GM15510 (cell line): Measurements from ENCODE around the gene CACNA1C.

Source experiments
- POLR2A ChIP-seq: IDR thresholded peaks from 3 replicates; pipeline ENCODE4 v1.6.1; 2011; ENCODE audit warnings: borderline replicate concordance; ENCODE audit not compliant: insufficient read length; ENCODE audit errors: extremely low read depth

Gene CACNA1C

DNA sequence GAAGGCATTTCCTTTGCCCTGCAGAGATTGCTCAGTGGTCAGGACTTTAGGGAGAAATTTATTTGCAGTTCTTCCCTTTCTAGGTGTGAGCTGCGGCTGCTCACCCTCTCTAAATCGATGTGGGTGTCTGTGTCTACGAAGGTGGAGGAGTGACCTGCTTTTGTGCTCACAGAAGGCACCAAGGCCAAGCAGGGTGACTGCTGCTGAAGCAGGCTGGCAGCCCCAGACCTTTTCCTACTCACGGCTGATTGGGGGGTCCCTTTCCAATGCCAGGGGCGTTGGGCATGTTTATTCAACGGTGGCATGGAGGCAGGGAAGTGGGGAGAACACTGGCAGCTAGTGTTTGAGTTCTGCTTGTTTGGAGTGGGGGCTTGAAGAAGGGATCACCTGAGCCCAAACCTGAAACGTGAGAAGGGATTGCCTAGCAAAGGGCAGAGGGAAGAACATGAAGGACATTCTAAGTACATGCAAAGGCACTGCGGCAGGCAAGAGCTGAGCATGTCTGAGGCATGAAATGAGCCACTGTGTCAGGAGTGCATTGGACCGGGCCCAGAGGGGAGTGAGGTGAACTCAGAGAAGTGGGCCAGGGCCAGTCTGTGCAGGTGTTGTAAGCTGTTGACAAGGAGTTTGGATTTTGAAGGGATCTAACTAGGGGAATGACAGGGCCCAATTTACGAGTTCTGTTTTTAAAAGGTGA is 56.3 kb downstream of the CACNA1C start:
- TF ChIP-seq POLR2A, result no peak

- no peak for TF ChIP-seq POLR2A
Observed at GRCh38 chr12:2110127-2110526, 57.3 kb downstream of the CACNA1C start.

DNA sequence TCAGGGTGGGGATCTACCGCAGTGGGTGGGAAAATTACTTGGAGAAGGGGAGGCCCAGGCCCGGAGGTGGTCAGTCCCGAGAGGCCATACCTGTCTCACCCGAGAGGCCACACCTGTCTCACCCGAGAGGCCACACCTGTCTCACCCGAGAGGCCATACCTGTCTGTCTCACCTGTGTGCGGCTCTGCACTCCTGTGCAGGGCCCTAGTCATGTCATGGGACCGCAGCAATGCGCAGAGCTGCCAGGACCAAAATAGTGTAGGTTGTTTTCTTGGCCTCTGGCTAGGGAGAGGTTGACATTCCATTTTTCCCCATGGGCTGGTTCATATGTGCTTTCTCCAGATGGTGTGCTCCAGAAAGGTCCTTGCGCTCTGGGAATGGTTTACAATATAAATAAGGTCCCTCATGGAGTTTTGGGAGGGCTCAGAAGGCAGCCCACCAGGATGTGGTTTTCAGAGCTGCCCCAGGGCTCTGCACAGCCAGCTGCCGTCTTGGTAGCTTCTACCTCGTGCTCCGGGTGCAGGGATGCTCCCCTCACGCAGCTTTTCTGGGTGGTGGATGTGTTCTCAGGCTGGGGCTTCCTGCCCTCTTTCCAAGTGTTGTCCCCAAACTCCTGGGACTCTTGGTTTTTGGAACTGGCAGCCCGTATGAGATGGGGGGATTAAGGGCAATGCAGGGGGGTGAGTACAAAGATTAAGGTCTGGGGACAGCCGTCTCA is 58.2 kb downstream of the CACNA1C start:
- no peak for TF ChIP-seq POLR2A

GRCh38 chr12:2111826-2112225 is 59.0 kb downstream of the CACNA1C start:
- TF ChIP-seq POLR2A, result no peak

DNA sequence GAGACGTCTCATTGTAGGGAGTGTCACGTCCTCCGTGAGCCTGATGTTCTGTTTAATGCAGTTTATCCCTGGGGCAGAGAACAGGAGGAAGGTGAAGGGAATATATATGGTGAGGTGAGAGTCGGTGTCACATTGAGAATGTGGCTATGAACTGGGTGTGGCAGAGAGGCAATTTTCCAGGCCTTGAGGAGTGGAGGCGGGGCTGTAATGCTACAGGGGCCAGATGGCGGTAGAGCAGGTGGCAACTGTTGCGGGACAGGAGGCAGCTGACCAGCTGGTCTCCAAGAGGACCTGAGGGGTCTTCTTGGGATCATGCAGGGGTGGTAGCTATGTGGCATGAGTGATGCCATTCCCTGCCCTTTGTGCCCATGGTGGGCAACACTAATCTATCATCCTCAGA is 59.6 kb downstream of the CACNA1C start:
- TF ChIP-seq POLR2A, result no peak

DNA sequence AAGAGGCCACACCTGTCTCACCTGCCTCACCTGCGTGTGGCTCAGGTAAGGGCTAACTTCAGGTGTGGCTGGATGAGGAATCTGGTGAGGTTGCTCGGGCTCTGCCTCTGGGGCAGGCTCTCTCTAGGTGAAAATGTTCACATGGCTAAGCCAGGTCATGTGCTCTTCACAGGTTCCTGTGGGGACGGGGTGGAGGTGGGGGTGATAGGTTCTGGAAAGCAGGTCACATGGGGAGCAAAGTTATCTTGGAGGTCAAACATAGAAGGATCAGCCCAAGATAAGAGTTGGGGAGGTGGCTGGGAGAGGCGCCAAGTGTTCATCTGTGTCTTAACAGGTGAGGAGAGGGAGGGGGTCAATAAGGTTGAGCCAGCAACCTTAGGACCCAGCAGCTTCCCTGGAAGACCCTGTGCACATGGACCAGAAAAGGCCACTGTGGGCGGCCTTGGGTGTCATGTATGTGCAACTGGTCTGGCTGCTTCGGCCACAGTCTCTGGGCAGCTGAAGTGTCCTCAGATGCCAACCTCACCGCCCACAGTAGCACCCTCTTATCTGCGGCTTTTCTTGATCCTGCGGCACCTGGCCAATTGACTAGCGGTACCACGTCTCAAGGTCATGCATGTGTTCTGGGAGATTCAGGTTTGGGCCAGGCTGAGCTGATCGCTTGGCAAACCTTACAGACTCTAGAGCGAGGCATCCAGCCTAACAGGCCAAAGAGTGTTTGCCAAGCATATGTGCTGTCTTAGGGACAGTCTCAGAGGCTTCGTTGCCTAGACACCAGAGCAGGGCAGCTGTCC is 60.5 kb downstream of the CACNA1C start:
- no peak for TF ChIP-seq POLR2A

DNA sequence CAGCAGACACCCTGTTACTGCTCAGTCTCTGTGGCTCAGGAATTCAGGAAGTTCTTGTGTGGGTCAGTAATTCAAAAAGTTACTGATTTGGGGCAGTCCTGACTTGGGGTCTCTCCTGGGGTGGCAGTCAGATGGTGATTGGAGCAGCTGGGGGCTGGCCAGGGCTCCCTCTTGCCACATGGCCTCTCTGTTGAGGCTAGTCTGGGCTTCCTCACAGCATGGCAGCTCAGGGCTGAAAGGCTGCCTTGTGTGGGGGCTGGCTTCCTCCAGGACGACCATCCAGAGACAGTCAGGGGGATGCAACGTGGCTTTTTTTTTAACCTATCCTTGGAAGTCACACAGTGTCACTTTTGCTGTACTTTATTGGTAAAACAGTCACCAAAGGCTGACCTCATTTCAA is 61.3 kb downstream of the CACNA1C start:
- no peak for TF ChIP-seq POLR2A

- no peak for TF ChIP-seq POLR2A
Observed at GRCh38 chr12:2115101-2115845, 62.5 kb downstream of the CACNA1C start.

DNA sequence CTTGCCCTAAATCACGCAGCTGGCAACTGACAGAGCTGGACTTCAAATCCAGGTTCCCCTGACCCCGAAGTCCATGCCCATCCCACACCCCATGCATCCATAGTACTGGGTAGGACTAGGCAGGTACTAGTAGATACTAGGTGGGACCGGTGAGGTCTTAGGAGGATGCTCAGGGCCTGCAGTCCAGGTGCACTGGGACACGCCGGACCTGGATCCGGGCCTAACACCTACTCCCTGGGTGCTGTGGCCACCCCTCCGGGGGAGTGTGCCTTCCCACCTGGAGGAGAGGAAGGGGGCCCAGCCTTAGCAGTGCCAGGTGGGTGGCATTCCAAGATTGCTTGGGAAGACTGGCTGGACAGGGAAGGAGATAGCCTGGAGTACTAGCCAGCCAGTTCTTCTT is 64.8 kb downstream of the CACNA1C start:
- no peak for TF ChIP-seq POLR2A

DNA sequence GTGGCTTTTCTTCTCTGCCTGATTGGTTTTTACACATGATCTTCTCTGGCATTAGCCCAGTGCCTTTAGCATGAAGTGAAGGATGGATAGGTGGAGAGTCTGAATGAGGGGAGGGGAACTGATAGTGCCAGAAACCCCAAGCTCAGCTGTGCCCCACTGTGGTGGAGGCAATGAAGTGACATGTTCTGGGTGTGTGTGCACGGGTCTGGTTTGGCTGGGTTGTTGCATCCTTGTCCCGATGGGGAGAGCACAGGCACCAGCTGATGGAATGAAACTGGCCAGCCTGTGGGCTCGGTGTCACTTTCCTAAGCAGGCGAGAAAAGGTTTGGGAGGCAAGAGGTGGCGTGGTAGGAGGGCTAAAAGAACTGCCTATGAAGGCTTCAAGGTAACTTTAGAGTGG is 65.3 kb downstream of the CACNA1C start:
- TF ChIP-seq POLR2A, result no peak

- TF ChIP-seq POLR2A, result no peak
Observed at GRCh38 chr12:2118481-2119255, 65.9 kb downstream of the CACNA1C start.

DNA sequence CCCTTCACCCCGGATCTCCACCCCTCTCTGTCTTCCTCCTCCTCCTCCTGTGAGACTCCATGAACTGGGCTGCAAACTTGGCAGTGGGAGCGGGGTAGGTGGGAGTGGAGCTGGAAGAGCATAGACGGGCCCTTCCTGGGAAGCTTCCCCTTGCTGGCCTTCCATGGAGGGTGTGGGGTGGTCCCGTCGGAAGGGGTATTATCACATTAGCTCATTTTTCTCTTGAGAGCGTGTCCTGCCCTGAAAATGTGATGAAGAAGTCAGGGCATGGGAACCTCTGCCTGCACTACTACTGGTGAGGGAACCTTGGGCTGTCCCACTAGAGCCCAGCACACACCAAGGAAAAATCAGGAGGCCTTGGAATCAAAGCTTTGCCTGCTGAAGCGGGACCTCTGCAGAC is 66.5 kb downstream of the CACNA1C start:
- TF ChIP-seq POLR2A, result no peak

- no peak for TF ChIP-seq POLR2A
Observed at GRCh38 chr12:2120982-2121758, 68.4 kb downstream of the CACNA1C start.
